Dendritic cell treated with granulocyte-macrophage colony-stimulating factor and Interleukin-4, amounts not matched to agents 40 ng/mL and 50 ng/mL, for 4 days (primary cell): ENCODE measurements around the gene HEY2.

Source experiments
- H3K27ac Mint-ChIP-seq: one replicate; pipeline ENCODE4 v1.8.0; 2022; ENCODE audit warnings: mild to moderate bottlenecking, mixed read lengths
- H3K27me3 Mint-ChIP-seq: one replicate; pipeline ENCODE4 v1.8.0; 2022; ENCODE audit warnings: mild to moderate bottlenecking, mixed read lengths
- H3K36me3 Mint-ChIP-seq: one replicate; pipeline ENCODE4 v1.8.0; 2022; ENCODE audit warnings: low read depth, mixed read lengths
- H3K4me1 Mint-ChIP-seq: one replicate; pipeline ENCODE4 v1.8.0; 2022; ENCODE audit warnings: low read depth, mixed read lengths
- H3K4me3 Mint-ChIP-seq: one replicate; pipeline ENCODE4 v1.8.0; 2022; ENCODE audit warnings: mild to moderate bottlenecking, moderate library complexity, mixed read lengths
- H3K9me3 Mint-ChIP-seq: one replicate; pipeline ENCODE4 v1.8.0; 2022; ENCODE audit warnings: mixed read lengths
- intact Hi-C: fragments of 100-400 bp; cut with micrococcal nuclease; formaldehyde crosslinking; loops from one replicate; pipeline ENCODE4 v1.15.0; 2022

The HEY2 gene

DNA sequence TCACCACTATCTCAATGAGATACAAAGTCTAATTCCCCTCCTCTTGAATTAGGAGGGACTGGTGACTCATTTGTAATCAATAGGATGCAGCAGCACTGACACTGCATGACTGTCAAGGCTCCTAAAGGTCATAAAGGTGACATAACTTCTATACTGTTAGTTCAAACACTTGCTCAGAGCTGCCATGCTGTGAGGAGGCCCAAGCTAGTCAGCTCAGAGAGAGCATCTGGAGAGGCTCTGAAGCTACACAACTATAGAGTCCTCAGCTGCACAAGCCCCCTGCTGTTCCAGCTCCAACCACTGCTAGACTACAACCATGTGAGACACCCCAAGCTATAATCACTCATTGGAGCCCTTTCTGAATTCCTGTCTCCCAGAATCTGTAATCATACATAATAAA lies 17.0 kb upstream of the HEY2 start:
- Mint-ChIP-seq H3K9me3 (no peaks in the 10 kb centered on the region), H3K27ac (no peak overlapping the region), H3K27me3 (peaks cover 14% of the 10 kb centered on the region), H3K36me3 (no peaks in the 10 kb centered on the region), H3K4me1 (no peaks in the 10 kb centered on the region), H3K4me3 (no peak overlapping the region)
- intact Hi-C loops = no loop called here

DNA sequence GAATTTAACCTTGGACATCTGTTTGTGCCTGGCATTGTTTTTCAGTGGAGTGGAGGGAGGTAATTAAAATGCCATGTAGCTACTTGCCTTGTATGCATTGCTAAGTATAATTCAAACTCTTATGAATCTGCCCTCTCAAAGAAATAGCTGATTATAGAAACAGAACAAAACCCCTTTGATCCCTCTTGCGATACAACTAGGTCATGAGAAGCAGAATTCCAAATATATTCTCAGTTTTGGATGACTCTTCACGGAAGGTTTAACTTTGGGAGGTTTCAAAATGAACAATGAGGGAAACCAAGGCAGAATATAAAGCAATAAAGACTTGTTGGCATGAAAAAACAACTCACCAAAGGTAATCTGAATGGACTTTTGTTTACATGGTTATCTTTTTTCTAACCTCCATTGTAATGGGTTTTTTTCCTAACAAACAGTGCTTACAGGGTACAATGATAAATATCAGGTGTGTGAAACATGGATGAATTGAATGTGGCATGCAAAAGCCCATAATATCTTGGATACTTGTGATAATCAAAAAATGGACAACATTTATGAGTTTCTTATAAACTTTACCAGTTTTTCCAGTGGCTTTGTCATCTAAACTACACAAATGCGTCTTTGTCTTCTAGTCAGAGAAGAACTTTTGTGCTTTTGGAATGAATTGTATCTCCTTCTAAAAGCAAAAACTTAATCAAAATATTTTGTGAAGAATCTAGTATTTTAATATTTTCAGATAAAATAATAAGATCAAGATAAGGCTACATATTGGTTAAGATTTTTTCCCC lies 15.7 kb upstream of the HEY2 start:
- Mint-ChIP-seq H3K4me1 (no peaks in the 10 kb centered on the region), H3K36me3 (no peaks in the 10 kb centered on the region), H3K4me3 (no peak overlapping the region), H3K9me3 (no peaks in the 10 kb centered on the region), H3K27ac (no peak overlapping the region), H3K27me3 (peaks cover 15% of the 10 kb centered on the region)
- intact Hi-C loops = no loop called here

DNA sequence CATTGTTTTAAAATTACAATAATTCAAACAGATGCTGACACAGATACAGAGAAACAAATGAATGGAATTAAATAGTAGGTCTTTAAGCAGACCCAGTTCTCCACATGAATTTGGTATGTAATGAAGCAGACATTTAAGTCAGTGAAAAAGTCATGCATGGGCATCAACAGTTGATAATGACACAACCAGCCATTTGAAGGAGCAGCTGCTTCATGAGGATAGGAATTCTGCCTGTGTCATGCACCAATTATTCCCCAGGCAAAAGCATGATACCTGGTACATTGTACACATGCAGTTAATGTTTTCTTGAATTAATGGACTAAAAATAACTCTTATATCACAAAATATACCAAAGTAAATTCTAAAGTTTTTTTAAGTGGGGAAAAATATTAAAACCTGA lies 11.2 kb upstream of the HEY2 start:
- no peaks in the 10 kb centered on the region for H3K9me3 Mint-ChIP-seq
- no peaks in the 10 kb centered on the region for H3K4me1 Mint-ChIP-seq
- intact Hi-C loops = no loop called here
- no peak overlapping the region for H3K27ac Mint-ChIP-seq
- H3K4me3 Mint-ChIP-seq = no peak overlapping the region
- H3K36me3 Mint-ChIP-seq = no peaks in the 10 kb centered on the region
- peaks cover 31% of the 10 kb centered on the region for H3K27me3 Mint-ChIP-seq

DNA sequence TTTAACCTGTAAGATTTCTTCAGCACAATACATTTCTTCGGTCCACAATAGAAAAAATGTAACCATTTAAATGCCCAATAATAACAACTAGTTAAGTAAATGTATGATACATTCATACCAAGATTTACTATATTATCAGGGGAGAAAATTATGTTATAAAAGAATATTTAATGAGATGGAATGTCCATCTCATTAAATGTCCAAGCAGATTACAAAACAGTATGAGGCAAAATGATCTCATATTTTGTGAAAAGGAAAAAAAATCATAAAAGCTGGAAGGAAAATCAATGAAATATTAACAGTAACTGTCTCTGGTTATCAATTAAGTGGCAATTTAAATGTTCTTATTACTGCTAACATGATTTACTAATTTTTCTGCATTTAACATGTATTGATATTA lies 10.1 kb upstream of the HEY2 start:
- Mint-ChIP-seq H3K36me3 (no peaks in the 10 kb centered on the region), H3K27ac (no peak overlapping the region), H3K4me1 (no peaks in the 10 kb centered on the region), H3K27me3 (peaks cover 32% of the 10 kb centered on the region), H3K4me3 (no peak overlapping the region), H3K9me3 (no peaks in the 10 kb centered on the region)
- intact Hi-C loops = no loop called here

DNA sequence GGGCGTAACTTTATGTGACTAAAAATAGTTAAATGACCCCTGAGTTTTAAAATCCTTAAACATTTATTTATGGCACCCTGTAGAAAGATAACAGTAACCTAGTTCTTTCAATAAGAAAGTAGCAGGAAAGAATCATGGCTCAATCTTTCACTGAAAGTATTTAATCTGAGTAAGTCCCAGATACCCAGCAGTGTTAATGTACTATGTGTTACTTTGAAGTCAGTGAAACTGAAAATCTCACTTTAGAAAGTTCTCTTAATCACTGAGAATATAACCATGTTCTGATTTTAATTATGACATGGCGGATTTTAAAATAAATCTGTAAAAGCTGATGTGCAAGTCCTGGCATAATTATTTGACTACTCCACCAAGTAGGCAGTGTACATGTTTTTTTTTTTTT lies 8.1 kb upstream of the HEY2 start:
- Mint-ChIP-seq H3K27me3 (peaks cover 43% of the 10 kb centered on the region), H3K27ac (no peak overlapping the region)
- intact Hi-C loops = no loop called here

DNA sequence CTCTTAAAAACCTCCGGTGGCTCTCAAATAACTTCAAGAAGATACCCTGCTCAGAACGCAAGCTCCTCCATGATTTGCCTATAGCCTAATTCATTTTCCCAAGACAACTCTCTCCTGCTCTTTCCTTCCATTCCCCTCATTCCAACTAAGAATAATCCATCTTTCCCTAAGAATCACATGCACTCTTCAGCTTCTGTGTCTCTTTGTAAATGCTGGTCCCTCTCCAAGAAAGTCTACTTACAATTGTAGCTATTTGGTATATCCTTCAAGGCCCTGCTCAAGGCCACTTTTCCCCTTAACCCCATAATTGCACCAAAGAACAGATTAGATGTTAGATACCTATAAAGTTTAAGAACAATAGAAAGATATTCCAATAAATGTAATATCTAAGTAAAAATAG lies 7.4 kb upstream of the HEY2 start:
- Mint-ChIP-seq H3K4me1 (peaks cover 7% of the 10 kb centered on the region), H3K9me3 (no peaks in the 10 kb centered on the region), H3K27ac (no peak overlapping the region), H3K27me3 (peaks cover 50% of the 10 kb centered on the region), H3K4me3 (no peak overlapping the region), H3K36me3 (no peaks in the 10 kb centered on the region)
- intact Hi-C loops = no loop called here

More for the DNA sequence above, 8.1 kb upstream of the HEY2 start:
- Mint-ChIP-seq H3K4me1 (peaks cover under 1% of the 10 kb centered on the region), H3K9me3 (no peaks in the 10 kb centered on the region), H3K4me3 (no peak overlapping the region), H3K36me3 (no peaks in the 10 kb centered on the region)

DNA sequence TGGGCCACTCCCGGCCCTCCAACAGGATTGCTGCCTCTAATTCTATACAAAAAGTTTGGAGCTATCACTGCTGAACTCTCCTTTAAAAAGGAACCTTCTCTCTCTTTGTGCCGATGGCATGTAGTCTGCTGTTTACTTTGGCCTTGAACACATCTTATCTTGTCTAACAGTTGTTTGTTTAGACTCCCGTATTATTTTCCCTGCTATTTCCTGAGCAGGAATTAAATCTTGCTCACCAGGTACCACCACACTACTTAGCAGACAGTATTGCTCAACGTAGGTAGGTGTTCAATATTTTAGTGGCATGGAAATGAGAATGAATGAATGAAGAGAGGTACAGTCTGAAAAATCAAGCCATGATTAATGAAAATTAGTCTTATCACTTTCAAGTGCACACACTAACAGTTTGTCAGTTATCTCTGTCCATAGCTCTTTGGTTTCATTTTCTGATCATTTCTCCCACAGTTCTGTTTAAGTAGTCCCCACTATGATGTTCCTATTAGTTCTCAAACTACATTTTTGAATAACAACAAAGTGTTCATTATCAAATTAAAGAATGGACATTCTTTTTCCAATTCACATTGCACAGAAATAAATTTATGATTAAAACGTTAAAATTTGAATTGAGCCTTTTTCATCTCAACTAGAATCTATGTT lies 6.8 kb upstream of the HEY2 start:
- Mint-ChIP-seq H3K9me3 (no peaks in the 10 kb centered on the region), H3K4me3 (no peak overlapping the region), H3K27ac (no peak overlapping the region), H3K4me1 (peaks cover 8% of the 10 kb centered on the region), H3K36me3 (no peaks in the 10 kb centered on the region), H3K27me3 (peaks cover 53% of the 10 kb centered on the region)
- intact Hi-C loops = no loop called here

DNA sequence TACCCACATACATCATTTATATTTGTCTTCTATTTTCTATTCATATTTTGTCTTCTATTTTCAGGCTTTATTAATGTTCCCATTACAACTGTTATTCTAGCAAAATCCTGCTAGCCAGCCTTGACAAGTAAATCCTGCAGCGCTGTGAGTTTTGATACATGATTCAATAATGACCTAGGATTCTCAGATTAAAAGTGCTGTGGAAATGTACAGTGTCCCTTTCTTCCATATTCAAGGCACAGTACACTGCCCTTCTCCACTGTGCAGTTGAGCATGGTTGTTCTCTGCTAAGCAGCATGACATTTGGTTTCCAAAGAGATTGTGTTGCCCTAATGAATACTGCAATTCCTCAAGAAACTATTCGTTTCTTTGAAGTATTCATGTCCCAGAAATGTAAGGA lies 5.8 kb upstream of the HEY2 start:
- Mint-ChIP-seq H3K27ac (no peak overlapping the region), H3K4me1 (peaks cover 15% of the 10 kb centered on the region), H3K4me3 (no peak overlapping the region), H3K27me3 (peaks cover 59% of the 10 kb centered on the region), H3K36me3 (no peaks in the 10 kb centered on the region), H3K9me3 (no peaks in the 10 kb centered on the region)
- intact Hi-C loops = no loop called here

DNA sequence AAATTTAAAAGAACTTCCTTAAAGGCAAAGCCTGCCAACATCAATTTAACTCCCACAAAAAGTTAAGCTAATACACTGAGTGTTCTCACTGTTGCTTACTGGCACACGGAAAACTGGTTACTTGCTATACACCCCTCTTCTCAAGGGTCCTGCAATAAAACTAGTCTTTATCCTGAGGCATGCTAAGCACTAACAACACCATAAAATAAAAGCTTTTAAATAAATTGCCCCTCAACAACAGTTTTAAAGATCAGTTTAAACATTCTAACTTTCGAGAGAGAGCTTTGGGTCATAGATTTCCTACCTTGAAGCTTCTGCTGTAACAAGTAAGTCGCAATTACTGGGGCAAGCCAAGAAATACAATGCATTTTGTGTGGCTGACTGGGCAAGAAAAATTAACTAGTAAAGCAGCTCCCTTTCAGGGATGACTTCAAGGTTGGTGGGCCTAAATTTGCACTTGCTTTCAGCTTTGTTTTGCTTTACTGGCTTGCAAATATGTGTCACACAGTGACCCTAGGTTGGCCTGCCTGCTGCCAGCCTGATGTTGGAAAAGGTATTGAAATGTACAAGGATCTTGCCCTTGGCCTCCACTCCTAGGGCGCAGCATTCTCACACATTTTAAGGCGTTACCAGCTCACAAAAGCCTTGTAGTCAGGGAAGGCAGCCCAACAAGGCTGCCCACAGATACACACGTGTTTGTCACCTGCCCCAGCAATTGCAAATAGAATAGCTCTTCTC lies 4.0 kb upstream of the HEY2 start:
- intact Hi-C loops = no loop called here
- peaks cover 70% of the 10 kb centered on the region for H3K27me3 Mint-ChIP-seq

DNA sequence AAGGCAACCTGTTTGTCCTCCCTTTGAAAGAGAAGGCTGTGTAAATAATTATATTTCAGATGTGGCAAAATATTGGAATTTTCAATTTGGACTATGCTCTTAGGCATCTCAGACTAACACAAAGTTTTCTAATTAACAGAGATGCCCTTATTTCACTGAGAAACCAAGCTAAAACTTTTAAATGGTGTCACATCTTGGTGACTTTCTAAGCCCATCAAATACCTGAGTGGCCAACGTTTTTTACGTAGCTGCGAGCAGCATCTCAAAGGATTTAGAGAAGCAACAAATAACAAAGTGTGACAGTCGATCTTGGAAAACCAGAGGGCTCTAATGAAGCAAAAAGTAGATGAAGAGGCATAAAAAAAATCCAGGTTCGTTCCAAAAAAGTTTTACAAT lies 3.4 kb upstream of the HEY2 start:
- no peak overlapping the region for H3K27ac Mint-ChIP-seq
- H3K9me3 Mint-ChIP-seq = no peaks in the 10 kb centered on the region
- H3K27me3 Mint-ChIP-seq = peaks cover 71% of the 10 kb centered on the region
- H3K4me1 Mint-ChIP-seq = peaks cover 33% of the 10 kb centered on the region
- H3K4me3 Mint-ChIP-seq = no peak overlapping the region
- no peaks in the 10 kb centered on the region for H3K36me3 Mint-ChIP-seq
- intact Hi-C loops = no loop called here

More for the DNA sequence above, 4.0 kb upstream of the HEY2 start:
- no peak overlapping the region for H3K27ac Mint-ChIP-seq
- no peaks in the 10 kb centered on the region for H3K9me3 Mint-ChIP-seq
- no peak overlapping the region for H3K4me3 Mint-ChIP-seq
- no peaks in the 10 kb centered on the region for H3K36me3 Mint-ChIP-seq
- peaks cover 29% of the 10 kb centered on the region for H3K4me1 Mint-ChIP-seq

DNA sequence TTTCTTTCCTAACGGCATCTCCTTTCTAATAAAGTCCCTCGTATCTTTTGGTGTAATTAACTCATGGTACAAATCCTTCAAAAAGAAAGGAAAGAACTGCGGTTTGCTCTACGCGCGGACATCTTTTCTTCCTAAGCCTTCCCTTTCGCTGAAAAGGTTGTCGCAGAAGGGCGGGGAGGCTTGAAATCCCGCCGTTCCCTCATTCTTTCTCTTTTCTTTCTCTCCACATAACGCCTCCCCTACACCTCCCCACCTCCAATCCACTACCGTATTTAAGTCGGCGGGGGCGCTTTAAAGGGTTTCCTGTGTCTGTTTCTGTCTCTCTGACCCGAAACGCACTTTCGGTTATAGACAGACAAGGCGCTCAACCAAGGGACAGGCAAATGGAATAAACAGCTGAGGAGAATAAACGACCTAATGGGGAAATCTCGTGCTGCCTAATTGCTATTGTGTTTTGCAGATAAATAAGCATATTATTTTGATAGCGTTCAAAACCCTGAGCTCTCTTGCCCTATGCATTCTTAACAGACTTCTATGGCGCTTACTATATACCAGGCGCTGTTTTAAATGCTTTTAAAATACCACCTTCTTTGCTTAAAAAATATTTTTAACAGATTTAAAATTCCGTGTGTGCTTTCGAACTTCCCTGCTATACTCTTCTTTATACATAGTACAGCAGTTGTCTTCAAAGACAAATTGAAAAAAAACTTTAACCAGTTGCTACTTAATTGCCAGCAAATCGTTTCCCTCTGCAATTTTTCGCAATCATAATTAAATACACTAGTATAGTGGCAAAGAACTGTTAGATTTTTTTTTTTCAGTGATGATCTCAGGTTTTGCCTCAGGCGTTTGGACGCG lies 2.5 kb upstream of the HEY2 start:
- H3K27me3 Mint-ChIP-seq = peaks cover 79% of the 10 kb centered on the region

DNA sequence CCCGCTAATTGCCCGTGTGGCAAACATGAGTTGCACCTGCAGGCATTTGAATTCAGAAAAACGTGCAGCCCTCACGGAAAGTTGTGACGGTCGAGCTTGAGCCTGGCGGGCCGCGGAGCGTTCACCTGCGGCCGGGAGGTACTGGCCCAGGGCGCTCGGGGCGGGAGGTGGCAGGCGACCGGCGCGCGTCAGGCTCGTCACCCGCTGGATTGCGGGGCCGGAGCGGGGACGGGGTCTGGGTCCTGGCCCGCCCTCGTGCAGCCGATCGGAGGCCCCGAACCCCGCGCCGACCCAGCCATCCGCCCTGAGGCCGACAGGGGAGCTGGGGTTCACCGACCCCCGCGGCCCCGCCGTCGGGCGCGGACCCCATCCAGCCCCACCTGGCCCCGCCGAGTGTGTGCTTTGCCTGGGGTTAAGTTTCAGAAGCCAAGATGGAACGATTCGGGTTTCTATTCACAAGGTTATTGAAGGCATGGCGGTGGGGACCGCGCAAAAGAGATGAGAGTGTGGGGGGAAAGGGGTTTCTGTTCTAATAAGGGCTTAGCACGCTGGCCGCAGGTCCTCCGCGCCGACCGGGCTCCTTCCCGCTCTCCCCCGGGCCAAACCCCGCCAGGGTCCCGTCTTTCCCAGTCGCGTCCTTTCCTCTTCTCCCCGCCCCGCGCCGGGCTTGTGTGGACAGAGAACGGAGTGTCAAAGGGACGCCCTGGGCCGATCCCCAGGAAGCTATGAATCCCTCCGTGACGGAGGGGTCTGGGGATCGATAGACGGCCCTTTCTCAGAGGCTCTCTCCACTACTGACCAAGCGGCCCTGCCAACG lies 1.6 kb upstream of the HEY2 start:
- H3K27me3 Mint-ChIP-seq = peaks cover 79% of the 10 kb centered on the region
- H3K4me1 Mint-ChIP-seq = peaks cover 33% of the 10 kb centered on the region
- no peak overlapping the region for H3K27ac Mint-ChIP-seq
- no peaks in the 10 kb centered on the region for H3K9me3 Mint-ChIP-seq
- H3K36me3 Mint-ChIP-seq = no peaks in the 10 kb centered on the region
- intact Hi-C loops = no loop called here
- H3K4me3 Mint-ChIP-seq = peak overlapping the region; percentile 71

More for the DNA sequence above, 2.5 kb upstream of the HEY2 start:
- intact Hi-C loops = no loop called here
- peak overlapping the region; percentile 83 for H3K4me3 Mint-ChIP-seq
- no peaks in the 10 kb centered on the region for H3K36me3 Mint-ChIP-seq
- peaks cover 33% of the 10 kb centered on the region for H3K4me1 Mint-ChIP-seq
- no peak overlapping the region for H3K27ac Mint-ChIP-seq
- H3K9me3 Mint-ChIP-seq = no peaks in the 10 kb centered on the region
